HG02763 (cell line): ENCODE results near the gene ANKRD6.

Source experiments
- ATAC-seq: cut with Tn5 transposase; IDR thresholded peaks from one replicate; pipeline ENCODE4 v1.9.1; 2021; ENCODE audit warnings: mild to moderate bottlenecking, moderate library complexity; ENCODE audit not compliant: unreplicated experiment

Gene ANKRD6

GRCh38 chr6:89412071-89413005, 20.6 kb upstream of the ANKRD6 start, which contains the start of gene RRAGD:
RRAGD (minus strand) TSS chr6:89412273; CDS start chr6:89411993, 280 bp downstream.
- ATAC-seq: peak; percentile 70

GRCh38 chr6:89413006-89413400, 19.9 kb upstream of the ANKRD6 start:
- no peak for ATAC-seq

- no peak for ATAC-seq
These were observed 18.7 kb upstream of the ANKRD6 start for GRCh38 chr6:89414215-89414614.

GRCh38 chr6:89415185-89415584, 17.8 kb upstream of the ANKRD6 start:
- ATAC-seq: no peak

- no peak for ATAC-seq
These were observed 16.2 kb upstream of the ANKRD6 start for GRCh38 chr6:89416796-89417195.

- no peak for ATAC-seq
These were observed 2.6 kb upstream of the ANKRD6 start for GRCh38 chr6:89430201-89430962.

GRCh38 chr6:89433252-89434149, 549 bp downstream of the ANKRD6 start:
- no peak for ATAC-seq

GRCh38 chr6:89434150-89434499, 1.2 kb downstream of the ANKRD6 start:
- ATAC-seq: no peak

- no peak for ATAC-seq
These were observed 2.0 kb downstream of the ANKRD6 start for GRCh38 chr6:89434954-89435353.

GRCh38 chr6:89436226-89436625, 3.3 kb downstream of the ANKRD6 start:
- no peak for ATAC-seq

GRCh38 chr6:89438248-89438647, 5.3 kb downstream of the ANKRD6 start:
- ATAC-seq: no peak

GRCh38 chr6:89439014-89439413, 6.1 kb downstream of the ANKRD6 start:
- ATAC-seq: no peak

GRCh38 chr6:89440200-89440599, 7.2 kb downstream of the ANKRD6 start:
- no peak for ATAC-seq

GRCh38 chr6:89443658-89444057, 10.7 kb downstream of the ANKRD6 start:
- ATAC-seq: no peak

GRCh38 chr6:89449193-89449592, 16.2 kb downstream of the ANKRD6 start:
- no peak for ATAC-seq

- ATAC-seq: no peak
These were observed 19.3 kb downstream of the ANKRD6 start for GRCh38 chr6:89452281-89452680.

GRCh38 chr6:89454300-89454699, 21.3 kb downstream of the ANKRD6 start:
- ATAC-seq: no peak

- ATAC-seq: no peak
These were observed 25.8 kb downstream of the ANKRD6 start for GRCh38 chr6:89458704-89459103.

GRCh38 chr6:89459501-89459900, 26.5 kb downstream of the ANKRD6 start:
- ATAC-seq: no peak

- no peak for ATAC-seq
These were observed 27.8 kb downstream of the ANKRD6 start for GRCh38 chr6:89460713-89461112.

- ATAC-seq: no peak
These were observed 29.6 kb downstream of the ANKRD6 start for GRCh38 chr6:89462503-89462902.
